ENCODE measurements around the gene ZNF17.

Gene ZNF17

GRCh38 chr19:57443121-57443696, 32.2 kb downstream of the ZNF17 start:
- no peak for TF ChIP-seq CTCF (IDR thresholded peaks at IDR 0.05; ENCODE audit: borderline replicate concordance, insufficient read depth, low read depth, low read length)
- H3K4me3 ChIP-seq (ENCODE audit: low read depth, low read length) = no peak overlapping the region

GRCh38 chr19:57452307-57452706, 41.3 kb downstream of the ZNF17 start:
- H3K4me3 ChIP-seq (ENCODE audit: low read depth, low read length) = no peak overlapping the region
- no peak for TF ChIP-seq CTCF (IDR thresholded peaks at IDR 0.05; ENCODE audit: borderline replicate concordance, insufficient read depth, low read depth, low read length)

DNA sequence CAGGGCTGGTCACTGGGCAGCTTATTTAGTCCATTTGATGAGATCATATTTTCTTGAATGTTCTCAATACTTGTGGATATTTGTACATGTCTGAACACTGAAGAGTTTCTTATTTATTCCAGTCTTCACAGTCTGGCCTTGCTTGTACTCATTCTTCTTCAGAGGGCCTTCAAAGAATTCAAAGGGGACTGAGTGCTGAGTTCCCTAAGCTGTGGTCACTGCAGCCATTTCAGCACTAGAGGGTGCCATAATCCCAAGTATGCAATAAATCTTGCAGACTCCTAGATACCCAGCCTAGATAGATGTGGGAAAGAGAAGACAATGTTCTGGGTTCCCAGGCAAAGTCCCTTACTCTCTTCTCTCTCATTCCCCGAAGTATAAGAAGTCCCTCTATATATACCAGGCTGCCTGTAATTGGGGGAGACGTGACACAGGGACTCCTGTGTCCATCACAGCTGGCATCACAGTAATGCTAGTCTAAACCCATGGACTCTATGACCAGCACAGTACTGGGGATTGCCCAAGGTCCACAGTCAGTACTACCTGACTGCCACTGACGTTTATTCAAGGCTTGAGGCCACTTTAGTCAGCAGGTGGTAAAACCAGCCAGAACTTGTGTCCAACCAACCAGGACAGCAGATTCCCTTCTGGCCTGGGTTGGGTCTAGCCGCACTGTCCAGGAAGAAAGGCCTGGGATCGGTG, 54.9 kb downstream of the ZNF17 start:
- peak; percentile 42; the same call in 1 of the 2 replicates for TF ChIP-seq CTCF (IDR thresholded peaks at IDR 0.05; ENCODE audit: borderline replicate concordance, insufficient read depth, low read depth, low read length)
- no peak overlapping the region for H3K4me3 ChIP-seq (ENCODE audit: low read depth, low read length)

DNA sequence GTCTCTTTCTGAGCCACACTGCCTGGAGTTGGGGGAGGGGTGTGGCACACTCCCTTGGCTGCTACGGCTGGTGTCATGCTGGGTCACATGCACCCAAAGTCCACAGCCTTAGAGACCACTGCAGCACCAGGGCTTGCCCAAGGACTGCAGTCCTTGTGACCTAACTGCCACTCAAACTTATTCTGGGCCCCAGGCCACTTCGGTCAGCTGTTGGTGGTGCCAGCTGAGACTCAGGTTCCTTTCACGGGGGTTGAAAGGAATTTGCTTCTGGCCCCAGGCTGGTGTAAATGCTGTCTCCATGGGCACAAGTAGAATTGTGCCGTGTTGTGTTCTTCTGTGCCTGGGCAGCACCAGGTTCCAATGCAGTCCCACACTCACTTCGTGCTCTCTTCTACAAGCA, 55.5 kb downstream of the ZNF17 start:
- TF ChIP-seq CTCF (IDR thresholded peaks at IDR 0.05; ENCODE audit: borderline replicate concordance, insufficient read depth, low read depth, low read length) = no peak
- H3K4me3 ChIP-seq (ENCODE audit: low read depth, low read length) = no peak overlapping the region
